HCT116 (cell line): ENCODE results near the gene TANGO6. TPM values are rescaled to one million over a fixed set of nuclear protein-coding genes. Genes with fewer than 3 reads are reported as not detected.
"Not testable (repeated sequence)": the region's sequence is repeated elsewhere in the genome, so short reads cannot be mapped to it uniquely, and the experiment has no call there.

ENCODE experiments used
- ATAC-seq: fragments of 200-7000 bp; cut with Tn5 transposase; 2 replicates; pipeline ENCODE4 v1.9.1; 2020; ENCODE audit warnings: mild to moderate bottlenecking, moderate library complexity
- BruUV-seq: library from RNA; stranded (reverse); fragments of 400-500 nt; replicated peaks from 2 replicates; lab custom pipeline; 2021; lab: Mats Ljungman, UMichigan
- CTCF ChIA-PET: fragments of 300-600 bp; sonication (Branson Sonifier 250); formaldehyde crosslinking; loops from one replicate; lab custom pipeline; 2021; ENCODE audit warnings: antibody characterized with exemption; lab: Charles Lee
- POLR2A ChIA-PET: fragments of 300-600, 350-600 bp; sonication (Branson Sonifier 250); formaldehyde crosslinking; loops from one replicate; lab custom pipeline; 2021; ENCODE audit warnings: antibody characterized with exemption; lab: Charles Lee
- RAD21 ChIA-PET, 2 experiments: fragments of 300-600 bp; sonication (Branson Sonifier 250); formaldehyde crosslinking; loops; one replicate each; lab custom pipeline; 2023; ENCODE audit warnings: low total read pairs in 2 of 2; ENCODE audit not compliant: uncharacterized antibody in 2 of 2, unreplicated experiment in 2 of 2, low non-redundant PET in 1 of 2; lab: Charles Lee
- DNase-seq: peaks from one replicate; pipeline ENCODE4 v3.0.0-alpha.2; 2010; ENCODE audit warnings: low read depth, low spot score
- H2AFZ ChIP-seq: fragments of 200-600 bp; shearing (Covaris generic), sonication (generic); 2 replicates; pipeline ENCODE4 v1.6.1; 2017; ENCODE audit warnings: low read depth, mixed run types, mixed read lengths, antibody characterized with exemption, low read length; ENCODE audit not compliant: poor library complexity, severe bottlenecking
- H3K27ac ChIP-seq: 2 replicates; pipeline ENCODE4 v1.5.1; 2012; ENCODE audit warnings: low read depth, low read length
- H3K27me3 ChIP-seq: fragments of 200-600 bp; sonication (generic); 2 replicates; pipeline ENCODE4 v1.6.1; 2016; ENCODE audit warnings: mixed run types, low read length, mixed read lengths; ENCODE audit not compliant: insufficient read depth
- H3K36me3 ChIP-seq, 2 experiments: fragments of 200-500 bp in 1 of 2; fragments of 200-600 bp in 1 of 2; sonication (Bioruptor generic) in 1 of 2; sonication (generic) in 1 of 2; 2 replicates each; pipeline versions ENCODE4 v1.5.1 to v1.6.1; 2014 to 2016; ENCODE audit warnings: low read length in 2 of 2, inconsistent platforms in 1 of 2, mixed read lengths in 1 of 2, mixed run types in 1 of 2; ENCODE audit not compliant: insufficient read depth in 2 of 2, control insufficient read depth in 1 of 2
- H3K4me1 ChIP-seq, 2 experiments: fragments of 200-600 bp in 1 of 2; sonication (generic) in 1 of 2; 2 replicates each; pipeline versions ENCODE4 v1.5.1 to v1.6.1; 2012 to 2017; ENCODE audit warnings: low read length in 2 of 2, inconsistent platforms in 1 of 2, mild to moderate bottlenecking in 1 of 2, mixed read lengths in 1 of 2, mixed run types in 1 of 2, moderate library complexity in 1 of 2; ENCODE audit not compliant: insufficient read depth in 2 of 2, control insufficient read depth in 1 of 2
- H3K4me2 ChIP-seq: fragments of 200-600 bp; sonication (generic); 2 replicates; pipeline ENCODE4 v1.6.1; 2017; ENCODE audit warnings: mixed run types, low read length, mixed read lengths
- H3K4me3 ChIP-seq, 2 experiments: fragments of 200-600 bp in 1 of 2; sonication (generic) in 1 of 2; replicated peaks in 1 of 2; 2 replicates each; pipeline ENCODE4 v1.5.1; 2011 to 2016; ENCODE audit warnings: low read length in 2 of 2, control low read depth in 1 of 2, low read depth in 1 of 2, mild to moderate bottlenecking in 1 of 2, mixed read lengths in 1 of 2, mixed run types in 1 of 2
- H3K79me2 ChIP-seq: fragments of 200-600 bp; sonication (generic); 2 replicates; pipeline ENCODE4 v1.6.1; 2017; ENCODE audit warnings: mild to moderate bottlenecking, mixed run types, low read length, moderate library complexity, mixed read lengths; ENCODE audit not compliant: insufficient read depth
- H3K9ac ChIP-seq: fragments of 200-600 bp; sonication (generic); 2 replicates; pipeline ENCODE4 v1.6.1; 2016; ENCODE audit warnings: low read length, mixed read lengths
- H3K9me2 ChIP-seq: fragments of 200-600 bp; sonication (generic), shearing (Covaris generic); 2 replicates; pipeline ENCODE4 v1.6.1; 2017; ENCODE audit warnings: mixed run types, mild to moderate bottlenecking, moderate library complexity; ENCODE audit not compliant: insufficient read depth
- H3K9me3 ChIP-seq, 2 experiments: fragments of 200-500 bp in 1 of 2; fragments of 200-600 bp in 1 of 2; sonication (Bioruptor generic) in 1 of 2; sonication (generic) in 1 of 2; 2 replicates each; pipeline ENCODE4 v1.6.1; 2014 to 2017; ENCODE audit warnings: low read length in 2 of 2, mixed read lengths in 2 of 2, inconsistent platforms in 1 of 2, low read depth in 1 of 2, mild to moderate bottlenecking in 1 of 2, mixed run types in 1 of 2, moderate library complexity in 1 of 2; ENCODE audit not compliant: control insufficient read depth in 1 of 2, insufficient read depth in 1 of 2
- H4K20me1 ChIP-seq: fragments of 200-600 bp; sonication (generic), shearing (Covaris generic); 2 replicates; pipeline ENCODE4 v1.6.1; 2017; ENCODE audit warnings: mixed run types, mild to moderate bottlenecking, moderate library complexity; ENCODE audit not compliant: insufficient read depth
- CBX3 ChIP-seq: IDR thresholded peaks from 2 replicates; pipeline ENCODE4 v1.6.1; 2012; ENCODE audit warnings: low read depth
- CEBPB ChIP-seq: IDR thresholded peaks from 2 replicates; pipeline ENCODE4 v1.6.1; 2012; ENCODE audit warnings: low read depth
- EGR1 ChIP-seq: IDR thresholded peaks from 2 replicates; pipeline ENCODE4 v1.6.1; 2012; ENCODE audit warnings: low read depth
- ELF1 ChIP-seq: IDR thresholded peaks from 2 replicates; pipeline ENCODE4 v1.6.1; 2012; ENCODE audit warnings: low read depth, borderline replicate concordance
- EZH2phosphoT487 ChIP-seq: fragments of 200-600 bp; IDR thresholded peaks from 2 replicates; pipeline ENCODE4 v1.6.1; 2018; ENCODE audit warnings: antibody characterized with exemption, borderline replicate concordance
- FOSL1 ChIP-seq: IDR thresholded peaks from 2 replicates; pipeline ENCODE4 v1.6.1; 2012; ENCODE audit warnings: low read depth
- JUND ChIP-seq: IDR thresholded peaks from 2 replicates; pipeline ENCODE4 v1.6.1; 2012
- POLR2A ChIP-seq: IDR thresholded peaks from 2 replicates; pipeline ENCODE4 v1.7.0; 2011; ENCODE audit warnings: borderline replicate concordance; ENCODE audit not compliant: insufficient read depth, insufficient read length; ENCODE audit errors: extremely low read depth
- RAD21 ChIP-seq: IDR thresholded peaks from 2 replicates; pipeline ENCODE4 v1.6.1; 2012; ENCODE audit warnings: low read depth, mild to moderate bottlenecking
- SIN3A ChIP-seq: IDR thresholded peaks from 2 replicates; pipeline ENCODE4 v1.6.1; 2012; ENCODE audit warnings: low read depth
- SRF ChIP-seq: IDR thresholded peaks from 2 replicates; pipeline ENCODE4 v1.6.1; 2012; ENCODE audit warnings: low read depth
- TCF7L2 ChIP-seq: IDR thresholded peaks from 2 replicates; pipeline ENCODE4 v1.7.0; 2011; ENCODE audit warnings: borderline replicate concordance, inconsistent platforms; ENCODE audit not compliant: insufficient read depth, insufficient read length; ENCODE audit errors: extremely low read depth
- YY1 ChIP-seq: IDR thresholded peaks from 2 replicates; pipeline ENCODE4 v1.6.1; 2011; ENCODE audit warnings: low read length, low read depth, moderate library complexity, mild to moderate bottlenecking; ENCODE audit not compliant: insufficient replicate concordance; ENCODE audit errors: extremely low read depth
- ZNF274 ChIP-seq: fragments of 200-500 bp; sonication (Bioruptor generic); IDR thresholded peaks from 2 replicates; pipeline ENCODE4 v1.6.1; 2014; ENCODE audit warnings: mild to moderate bottlenecking, low read depth, low read length, inconsistent platforms
- intact Hi-C: fragments of 100-400 bp; cut with micrococcal nuclease; formaldehyde crosslinking; loops from 2 replicates; pipeline ENCODE4 v1.10.0; 2022
- total RNA-seq: library from RNA; stranded (reverse); gene quantifications from one replicate; pipeline ENCODE4 v1.2.1, GENCODE V29; 2021; ENCODE audit not compliant: unreplicated experiment
- TF ChIP-seq, protein P1 (sequence below): IDR thresholded peaks from 2 replicates; pipeline ENCODE4 v1.6.1; 2012
- TF ChIP-seq, protein P2 (sequence below): IDR thresholded peaks from 2 replicates; pipeline ENCODE4 v1.6.1; 2011; ENCODE audit warnings: mild to moderate bottlenecking, low read length, moderate library complexity; ENCODE audit not compliant: insufficient replicate concordance; ENCODE audit errors: extremely low read depth
- TF ChIP-seq, protein P3 (sequence below), 3 experiments: fragments of 200-600 bp in 1 of 3; sonication (generic) in 1 of 3; IDR thresholded peaks in 2 of 3; conservative IDR thresholded peaks in 1 of 3; 2 replicates each; pipeline ENCODE4 v1.5.1; 2012 to 2017; ENCODE audit warnings: low read depth in 2 of 3, low read length in 2 of 3, antibody characterized with exemption in 1 of 3, borderline replicate concordance in 1 of 3, control low read depth in 1 of 3, mild to moderate bottlenecking in 1 of 3, mixed read lengths in 1 of 3, mixed run types in 1 of 3, moderate library complexity in 1 of 3; ENCODE audit not compliant: insufficient read depth in 1 of 3

TANGO6 gene
- total RNA-seq, 1 experiment from 2014 or later = 16.4 TPM

DNA sequence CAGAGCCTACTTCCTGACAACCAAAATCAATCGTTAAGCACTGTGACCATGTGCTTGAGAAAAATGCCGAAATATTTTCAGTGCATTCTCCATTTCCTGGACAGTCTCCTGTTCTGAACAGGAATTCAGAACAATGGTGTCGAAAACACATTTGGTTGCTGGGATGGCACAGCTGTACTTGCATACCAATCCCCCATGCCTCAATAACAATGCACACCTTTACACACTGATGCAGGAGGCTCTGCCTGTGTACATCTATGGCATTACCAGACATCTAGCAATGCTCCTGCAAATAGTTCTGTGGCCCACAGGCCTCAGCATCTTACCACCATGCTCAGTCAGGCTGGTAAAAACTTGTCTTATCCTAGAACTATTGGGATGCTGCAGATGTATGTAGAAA, 282.9 kb downstream of the TANGO6 start:
- intact Hi-C loops = loop anchor here (10.0 kb wide), 1 partner anchor 601 kb away; no protein-coding TSS in a partner anchor
- Histone ChIP-seq H3K79me2 (peaks cover 90% of the 10 kb centered on the region), H3K4me3 (no peak overlapping the region), H3K27me3 (no peaks in the 10 kb centered on the region), H3K27ac (no peak overlapping the region), H2AFZ (no peak overlapping the region), H4K20me1 (no peaks in the 10 kb centered on the region), H3K9ac (no peak overlapping the region), H3K4me1 (peaks cover 5 to 18% of the 10 kb centered on the region in 2 experiments; a peak in 3 of 4 replicates), H3K4me2 (no peak overlapping the region), H3K36me3 (peaks cover under 1 to 17% of the 10 kb centered on the region in 2 experiments), H3K9me2 (no peaks in the 10 kb centered on the region), H3K9me3 (no peaks in the 10 kb centered on the region)
- ATAC-seq = no peak
- no peak for DNase-seq
- no peak for TF ChIP-seq JUND
- TF ChIP-seq TCF7L2 = no peak
- no peak for TF ChIP-seq CBX3
- TF ChIP-seq, protein P1, sequence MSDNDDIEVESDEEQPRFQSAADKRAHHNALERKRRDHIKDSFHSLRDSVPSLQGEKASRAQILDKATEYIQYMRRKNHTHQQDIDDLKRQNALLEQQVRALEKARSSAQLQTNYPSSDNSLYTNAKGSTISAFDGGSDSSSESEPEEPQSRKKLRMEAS = no peak
- no peak for TF ChIP-seq CEBPB
- no peak for TF ChIP-seq POLR2A
- no peak for TF ChIP-seq RAD21
- no peak for TF ChIP-seq EGR1
- TF ChIP-seq YY1 = no peak
- TF ChIP-seq, protein P2, sequence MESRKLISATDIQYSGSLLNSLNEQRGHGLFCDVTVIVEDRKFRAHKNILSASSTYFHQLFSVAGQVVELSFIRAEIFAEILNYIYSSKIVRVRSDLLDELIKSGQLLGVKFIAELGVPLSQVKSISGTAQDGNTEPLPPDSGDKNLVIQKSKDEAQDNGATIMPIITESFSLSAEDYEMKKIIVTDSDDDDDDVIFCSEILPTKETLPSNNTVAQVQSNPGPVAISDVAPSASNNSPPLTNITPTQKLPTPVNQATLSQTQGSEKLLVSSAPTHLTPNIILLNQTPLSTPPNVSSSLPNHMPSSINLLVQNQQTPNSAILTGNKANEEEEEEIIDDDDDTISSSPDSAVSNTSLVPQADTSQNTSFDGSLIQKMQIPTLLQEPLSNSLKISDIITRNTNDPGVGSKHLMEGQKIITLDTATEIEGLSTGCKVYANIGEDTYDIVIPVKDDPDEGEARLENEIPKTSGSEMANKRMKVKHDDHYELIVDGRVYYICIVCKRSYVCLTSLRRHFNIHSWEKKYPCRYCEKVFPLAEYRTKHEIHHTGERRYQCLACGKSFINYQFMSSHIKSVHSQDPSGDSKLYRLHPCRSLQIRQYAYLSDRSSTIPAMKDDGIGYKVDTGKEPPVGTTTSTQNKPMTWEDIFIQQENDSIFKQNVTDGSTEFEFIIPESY = no peak
- TF ChIP-seq ZNF274 = no peak
- no peak for TF ChIP-seq SRF
- TF ChIP-seq FOSL1 = no peak
- TF ChIP-seq, protein P3, sequence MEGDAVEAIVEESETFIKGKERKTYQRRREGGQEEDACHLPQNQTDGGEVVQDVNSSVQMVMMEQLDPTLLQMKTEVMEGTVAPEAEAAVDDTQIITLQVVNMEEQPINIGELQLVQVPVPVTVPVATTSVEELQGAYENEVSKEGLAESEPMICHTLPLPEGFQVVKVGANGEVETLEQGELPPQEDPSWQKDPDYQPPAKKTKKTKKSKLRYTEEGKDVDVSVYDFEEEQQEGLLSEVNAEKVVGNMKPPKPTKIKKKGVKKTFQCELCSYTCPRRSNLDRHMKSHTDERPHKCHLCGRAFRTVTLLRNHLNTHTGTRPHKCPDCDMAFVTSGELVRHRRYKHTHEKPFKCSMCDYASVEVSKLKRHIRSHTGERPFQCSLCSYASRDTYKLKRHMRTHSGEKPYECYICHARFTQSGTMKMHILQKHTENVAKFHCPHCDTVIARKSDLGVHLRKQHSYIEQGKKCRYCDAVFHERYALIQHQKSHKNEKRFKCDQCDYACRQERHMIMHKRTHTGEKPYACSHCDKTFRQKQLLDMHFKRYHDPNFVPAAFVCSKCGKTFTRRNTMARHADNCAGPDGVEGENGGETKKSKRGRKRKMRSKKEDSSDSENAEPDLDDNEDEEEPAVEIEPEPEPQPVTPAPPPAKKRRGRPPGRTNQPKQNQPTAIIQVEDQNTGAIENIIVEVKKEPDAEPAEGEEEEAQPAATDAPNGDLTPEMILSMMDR (IDR thresholded peaks at IDR 0.05 in 2 of 3, conservative IDR thresholded peaks at IDR 0.05 in 1 of 3; ENCODE audit: borderline replicate concordance in 1 of 3, insufficient read depth in 1 of 3, low read depth in 2 of 3, low read length in 2 of 3) = no peak
- TF ChIP-seq ELF1 = no peak
- TF ChIP-seq EZH2phosphoT487 = no peak
- TF ChIP-seq SIN3A = no peak
- ChIA-PET RAD21 (no interaction called here), CTCF (interaction anchor here (1.3 to 3.1 kb wide), 3 partner anchors 223 to 536 kb away, joined by 3 to 16 read pairs (median 6); no protein-coding TSS in a partner anchor), POLR2A (no interaction called here)
- BruUV-seq = no TSS peak

DNA sequence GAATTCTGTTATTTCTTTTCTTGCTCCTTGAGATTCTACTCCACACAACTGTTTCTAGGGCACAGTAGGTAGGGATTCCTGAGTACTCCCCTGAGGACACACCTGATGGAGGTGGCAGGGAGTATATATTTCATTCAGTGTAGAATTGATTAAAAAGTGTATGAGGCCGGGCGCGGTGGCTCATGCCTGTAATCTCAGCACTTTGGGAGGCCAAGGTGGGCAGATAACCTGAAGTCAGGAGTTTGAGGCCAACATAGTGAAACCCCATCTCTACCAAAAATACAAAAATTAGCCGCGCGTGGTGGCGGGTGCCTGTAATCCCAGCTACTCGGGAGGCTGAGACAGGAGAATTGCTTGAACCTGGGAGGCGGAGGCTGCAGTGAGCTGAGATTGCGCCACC, 283.5 kb downstream of the TANGO6 start:
- peaks cover 96% of the 10 kb centered on the region for H3K79me2 ChIP-seq

More for the DNA sequence above, 283.5 kb downstream of the TANGO6 start:
- H3K9ac ChIP-seq, H4K20me1 ChIP-seq, H2AFZ ChIP-seq, ATAC-seq, CTCF ChIA-PET, H3K9me3 ChIP-seq, DNase-seq, BruUV-seq, H3K9me2 ChIP-seq, RAD21 ChIA-PET, H3K4me2 ChIP-seq, H3K4me3 ChIP-seq, H3K27ac ChIP-seq, H3K27me3 ChIP-seq: not testable (repeated sequence)
- POLR2A ChIA-PET = interaction anchor here (0.7 kb wide), 1 partner anchor 260 kb away, joined by 3 read pairs; no protein-coding TSS in a partner anchor
- intact Hi-C loops = loop anchor here (10.0 kb wide), 1 partner anchor 602 kb away; no protein-coding TSS in a partner anchor
- Histone ChIP-seq H3K4me1 (peaks cover 5 to 19% of the 10 kb centered on the region in 2 experiments; a peak in 3 of 4 replicates), H3K36me3 (peaks cover 0 to 17% of the 10 kb centered on the region in 2 experiments; a peak in 3 of 4 replicates)
